ENCODE results near the gene ZSWIM3.

- TF ChIP-seq CTCF (IDR thresholded peaks at IDR 0.05; ENCODE audit: borderline replicate concordance, extremely low read depth, low read length, poor library complexity, severe bottlenecking) (no peak), EZH2 (IDR thresholded peaks at IDR 0.05; ENCODE audit: borderline replicate concordance, low read depth, low read length, severe bottlenecking) (no peak)
These were observed 6.5 kb upstream of the ZSWIM3 start for GRCh38 chr20:45850926-45851325.

Measured in DND-41 (cell line).